ENCODE results near the gene MKNK2.

The MKNK2 gene

DNA sequence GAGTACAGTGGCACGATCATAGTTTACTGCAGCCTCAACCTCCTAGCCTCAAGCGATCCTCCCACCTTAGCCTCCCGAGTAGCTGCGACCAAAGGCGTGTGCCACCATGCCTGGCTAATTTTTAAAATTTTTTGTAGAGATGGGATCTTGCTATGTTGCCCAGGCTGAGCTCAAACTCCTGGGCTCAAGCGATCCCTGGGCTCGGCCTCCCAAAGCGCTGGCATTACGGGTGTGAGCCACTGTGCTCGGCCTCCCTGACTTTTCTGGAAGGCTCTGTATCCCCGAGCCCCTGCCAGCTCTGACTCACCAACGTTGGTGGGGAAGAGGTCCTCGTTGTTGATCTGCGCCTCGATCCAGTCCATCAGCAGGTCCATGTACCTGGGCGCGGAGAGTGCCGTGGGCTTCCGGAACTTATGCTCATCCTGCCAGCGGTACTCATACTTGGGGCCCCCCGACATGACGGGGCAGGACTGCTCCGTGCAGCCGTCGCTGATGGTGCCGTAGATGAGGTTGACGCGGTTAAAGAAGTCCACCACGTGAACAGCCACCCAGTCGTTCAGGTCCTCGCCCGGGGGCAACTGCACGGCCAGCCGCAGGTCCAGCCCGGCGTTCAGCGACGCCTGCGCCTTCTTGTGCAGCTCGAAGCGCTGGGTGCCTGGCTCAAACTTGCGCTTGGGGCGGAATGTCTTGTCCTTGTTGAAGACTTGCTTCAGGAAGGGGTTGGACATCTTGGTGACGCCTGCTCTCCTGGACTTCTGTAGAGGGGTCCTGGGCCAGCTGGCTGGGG, 27.0 kb upstream of the MKNK2 start:
- Histone ChIP-seq H3K4me1 (ENCODE audit: insufficient read depth, low read length) (no peaks in the 10 kb centered on the region), H3K27ac (ENCODE audit: low read length) (no peak overlapping the region)

DNA sequence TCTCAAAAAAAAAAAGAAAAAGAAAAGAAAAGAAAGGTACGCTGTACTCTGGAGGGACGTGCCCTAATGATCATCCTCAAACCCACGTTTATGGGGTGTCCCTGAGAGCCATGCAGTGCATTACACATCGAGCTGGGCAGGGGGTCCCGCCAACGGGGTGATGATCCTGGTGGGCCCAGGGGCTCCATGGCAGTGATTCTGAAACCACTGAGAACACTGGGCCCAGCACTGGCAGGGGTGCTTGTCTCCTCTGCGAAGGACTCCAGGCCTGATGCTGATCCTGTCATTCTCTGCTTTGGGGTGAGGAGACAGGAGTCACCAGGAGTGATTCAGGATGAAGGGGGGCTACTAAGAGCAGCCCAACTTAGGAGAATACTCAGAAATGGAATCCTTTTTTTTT, 26.4 kb upstream of the MKNK2 start:
- Histone ChIP-seq H3K9ac (ENCODE audit: low read depth, low read length) (no peak overlapping the region), H3K36me3 (ENCODE audit: insufficient read depth, low read depth, low read length) (0 out of 2 replicates have a peak, but pooled peaks cover 6% of the 10 kb centered on the region), H3K27ac (ENCODE audit: low read length) (no peak overlapping the region), H3K27me3 (ENCODE audit: insufficient read depth, low read length) (no peaks in the 10 kb centered on the region), H3K4me1 (ENCODE audit: insufficient read depth, low read length) (no peaks in the 10 kb centered on the region), H3K4me3 (ENCODE audit: low read length) (no peak overlapping the region), H3K9me3 (ENCODE audit: insufficient read depth, low read depth, low read length) (no peaks in the 10 kb centered on the region)

More for the DNA sequence above, 27.0 kb upstream of the MKNK2 start:
- no peak overlapping the region for H3K4me3 ChIP-seq (ENCODE audit: low read length)
- H3K9ac ChIP-seq (ENCODE audit: low read depth, low read length), result no peak overlapping the region
- H3K36me3 ChIP-seq (ENCODE audit: insufficient read depth, low read depth, low read length), result 0 out of 2 replicates have a peak, but pooled peaks cover under 1% of the 10 kb centered on the region
- no peaks in the 10 kb centered on the region for H3K27me3 ChIP-seq (ENCODE audit: insufficient read depth, low read length)
- no peaks in the 10 kb centered on the region for H3K9me3 ChIP-seq (ENCODE audit: insufficient read depth, low read depth, low read length)

GRCh38 chr19:2076526-2076944, 25.5 kb upstream of the MKNK2 start:
- Histone ChIP-seq H3K27me3 (ENCODE audit: insufficient read depth, low read length) (no peaks in the 10 kb centered on the region), H3K27ac (ENCODE audit: low read length) (no peak overlapping the region), H3K4me1 (ENCODE audit: insufficient read depth, low read length) (no peaks in the 10 kb centered on the region), H3K36me3 (ENCODE audit: insufficient read depth, low read depth, low read length) (0 out of 2 replicates have a peak, but pooled peaks cover 6% of the 10 kb centered on the region), H3K9me3 (ENCODE audit: insufficient read depth, low read depth, low read length) (no peaks in the 10 kb centered on the region), H3K4me3 (ENCODE audit: low read length) (no peak overlapping the region), H3K9ac (ENCODE audit: low read depth, low read length) (no peak overlapping the region)

DNA sequence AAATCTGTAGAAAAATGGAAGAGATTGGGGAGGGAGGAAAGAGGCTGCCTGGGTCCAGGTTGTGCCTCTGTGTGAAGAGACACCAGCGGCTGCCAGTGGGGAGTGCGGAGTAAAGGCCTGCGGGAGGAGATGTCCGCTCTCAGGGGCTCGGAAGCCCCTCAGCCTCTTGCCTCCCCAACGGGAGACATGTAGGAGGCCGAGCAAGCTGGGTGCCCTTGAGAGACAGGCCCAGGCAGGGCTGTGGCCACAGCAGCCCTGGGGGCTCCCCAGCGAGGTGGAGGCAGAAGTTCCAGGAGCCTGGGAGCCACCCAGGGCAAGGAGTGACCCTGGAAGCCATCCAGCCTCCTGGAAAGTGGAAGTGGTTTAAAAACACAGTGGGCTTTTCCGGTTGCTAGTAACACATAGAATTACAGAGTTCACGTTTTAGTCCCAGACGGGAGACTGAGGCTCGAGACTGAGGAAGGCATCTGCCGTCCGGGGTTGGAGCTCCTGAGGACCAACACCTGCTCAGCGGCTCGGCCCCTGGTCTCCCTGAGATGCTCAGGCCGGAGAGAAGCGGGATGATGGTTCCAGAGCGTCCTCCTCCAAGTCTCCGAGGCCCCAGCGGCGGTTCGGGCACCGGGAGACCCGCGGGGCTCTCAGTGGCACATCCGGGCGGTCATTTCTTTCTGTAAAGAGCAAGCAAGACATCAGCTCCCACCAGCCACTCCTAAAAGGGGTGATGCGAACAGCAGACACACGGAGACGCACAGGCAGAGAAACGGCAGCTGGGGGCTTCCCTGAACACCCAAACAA, 21.9 kb upstream of the MKNK2 start:
- Histone ChIP-seq H3K9ac (ENCODE audit: low read depth, low read length) (no peak overlapping the region), H3K4me3 (ENCODE audit: low read length) (no peak overlapping the region), H3K9me3 (ENCODE audit: insufficient read depth, low read depth, low read length) (no peaks in the 10 kb centered on the region), H3K36me3 (ENCODE audit: insufficient read depth, low read depth, low read length) (0 out of 2 replicates have a peak, but pooled peaks cover 6% of the 10 kb centered on the region), H3K4me1 (ENCODE audit: insufficient read depth, low read length) (no peaks in the 10 kb centered on the region), H3K27ac (ENCODE audit: low read length) (no peak overlapping the region), H3K27me3 (ENCODE audit: insufficient read depth, low read length) (no peaks in the 10 kb centered on the region)

GRCh38 chr19:2070986-2071673, 20.1 kb upstream of the MKNK2 start:
- H3K9ac ChIP-seq (ENCODE audit: low read depth, low read length), result no peak overlapping the region
- H3K36me3 ChIP-seq (ENCODE audit: insufficient read depth, low read depth, low read length), result 0 out of 2 replicates have a peak, but pooled peaks cover 6% of the 10 kb centered on the region
- no peak overlapping the region for H3K4me3 ChIP-seq (ENCODE audit: low read length)
- H3K4me1 ChIP-seq (ENCODE audit: insufficient read depth, low read length), result no peaks in the 10 kb centered on the region
- no peaks in the 10 kb centered on the region for H3K27me3 ChIP-seq (ENCODE audit: insufficient read depth, low read length)
- no peaks in the 10 kb centered on the region for H3K9me3 ChIP-seq (ENCODE audit: insufficient read depth, low read depth, low read length)
- H3K27ac ChIP-seq (ENCODE audit: low read length), result no peak overlapping the region

- H3K36me3 ChIP-seq (ENCODE audit: insufficient read depth, low read depth, low read length), result 0 out of 2 replicates have a peak, but pooled peaks cover 6% of the 10 kb centered on the region
Measured at GRCh38 chr19:2070436-2070827, 19.4 kb upstream of the MKNK2 start.

GRCh38 chr19:2064788-2065524, 13.9 kb upstream of the MKNK2 start:
- no peak overlapping the region for H3K4me3 ChIP-seq (ENCODE audit: low read length)
- H3K27me3 ChIP-seq (ENCODE audit: insufficient read depth, low read length), result no peaks in the 10 kb centered on the region
- H3K9ac ChIP-seq (ENCODE audit: low read depth, low read length), result no peak overlapping the region
- H3K36me3 ChIP-seq (ENCODE audit: insufficient read depth, low read depth, low read length), result no peaks in the 10 kb centered on the region
- peaks cover 9% of the 10 kb centered on the region; the same call in 1 of the 2 replicates for H3K4me1 ChIP-seq (ENCODE audit: insufficient read depth, low read length)
- no peak overlapping the region for H3K27ac ChIP-seq (ENCODE audit: low read length)
- H3K9me3 ChIP-seq (ENCODE audit: insufficient read depth, low read depth, low read length), result no peaks in the 10 kb centered on the region

More at GRCh38 chr19:2070436-2070827, 19.4 kb upstream of the MKNK2 start:
- no peaks in the 10 kb centered on the region for H3K4me1 ChIP-seq (ENCODE audit: insufficient read depth, low read length)
- no peaks in the 10 kb centered on the region for H3K9me3 ChIP-seq (ENCODE audit: insufficient read depth, low read depth, low read length)
- no peak overlapping the region for H3K4me3 ChIP-seq (ENCODE audit: low read length)
- no peak overlapping the region for H3K9ac ChIP-seq (ENCODE audit: low read depth, low read length)
- no peak overlapping the region for H3K27ac ChIP-seq (ENCODE audit: low read length)
- no peaks in the 10 kb centered on the region for H3K27me3 ChIP-seq (ENCODE audit: insufficient read depth, low read length)

DNA sequence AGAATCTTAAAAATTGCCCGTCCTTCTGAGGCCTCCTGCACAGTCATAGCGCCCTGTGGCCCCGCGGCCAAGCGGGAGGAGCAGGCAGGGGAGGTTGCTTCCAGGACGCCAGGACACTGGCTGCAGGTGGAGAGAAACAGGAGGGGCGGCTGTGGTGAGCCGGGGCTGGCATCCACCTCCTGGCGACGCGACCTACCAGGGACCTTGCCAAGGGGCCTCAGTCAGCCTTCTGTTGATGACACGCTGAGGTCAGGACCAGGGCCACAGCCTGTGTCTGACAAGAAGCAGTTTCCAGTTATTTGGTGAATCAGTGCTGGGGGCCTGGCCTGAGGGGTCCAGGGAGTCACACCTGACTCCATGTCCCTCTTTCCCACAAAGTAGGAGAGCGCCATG, 13.3 kb upstream of the MKNK2 start:
- Histone ChIP-seq H3K27ac (ENCODE audit: low read length) (no peak overlapping the region), H3K9ac (ENCODE audit: low read depth, low read length) (no peak overlapping the region), H3K27me3 (ENCODE audit: insufficient read depth, low read length) (no peaks in the 10 kb centered on the region)

DNA sequence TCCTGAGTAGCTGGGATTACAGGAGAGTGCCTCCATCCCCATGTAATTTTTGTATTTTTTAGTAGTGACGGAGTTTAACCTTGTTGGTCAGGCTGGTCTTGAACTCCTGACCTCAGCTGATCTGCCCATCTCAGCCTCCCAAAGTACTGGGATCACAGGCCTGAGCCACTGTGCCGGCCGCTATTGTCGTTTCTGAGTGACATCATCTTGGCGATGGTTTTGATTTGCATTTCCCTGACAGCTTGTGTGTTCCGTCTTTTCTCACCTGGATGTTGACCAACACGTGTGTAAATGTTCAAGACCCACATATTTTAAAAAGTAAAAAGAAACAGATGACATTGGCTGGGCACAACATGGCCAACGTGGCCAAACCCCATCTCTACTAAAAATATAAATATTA, 12.8 kb upstream of the MKNK2 start:
- Histone ChIP-seq H3K9me3 (ENCODE audit: insufficient read depth, low read depth, low read length) (no peaks in the 10 kb centered on the region), H3K4me1 (ENCODE audit: insufficient read depth, low read length) (peaks cover 11% of the 10 kb centered on the region; the same call in 1 of the 2 replicates), H3K36me3 (ENCODE audit: insufficient read depth, low read depth, low read length) (no peaks in the 10 kb centered on the region), H3K27ac (ENCODE audit: low read length) (no peak overlapping the region), H3K27me3 (ENCODE audit: insufficient read depth, low read length) (no peaks in the 10 kb centered on the region), H3K4me3 (ENCODE audit: low read length) (no peak overlapping the region), H3K9ac (ENCODE audit: low read depth, low read length) (no peak overlapping the region)

More for the DNA sequence above, 13.3 kb upstream of the MKNK2 start:
- no peaks in the 10 kb centered on the region for H3K36me3 ChIP-seq (ENCODE audit: insufficient read depth, low read depth, low read length)
- H3K4me3 ChIP-seq (ENCODE audit: low read length), result no peak overlapping the region
- no peaks in the 10 kb centered on the region for H3K9me3 ChIP-seq (ENCODE audit: insufficient read depth, low read depth, low read length)
- H3K4me1 ChIP-seq (ENCODE audit: insufficient read depth, low read length), result peaks cover 11% of the 10 kb centered on the region; the same call in 1 of the 2 replicates

- Histone ChIP-seq H3K9ac (ENCODE audit: low read depth, low read length) (peak overlapping the region; percentile 77; the same call in 1 of the 2 replicates), H3K27ac (ENCODE audit: low read length) (no peak overlapping the region)
Measured at GRCh38 chr19:2062770-2063169, 11.7 kb upstream of the MKNK2 start.

GRCh38 chr19:2062389-2062729, 11.3 kb upstream of the MKNK2 start:
- peak overlapping the region; percentile 24 for H3K27ac ChIP-seq (ENCODE audit: low read length)
- peaks cover 11% of the 10 kb centered on the region; the same call in 1 of the 2 replicates for H3K4me1 ChIP-seq (ENCODE audit: insufficient read depth, low read length)
- H3K9ac ChIP-seq (ENCODE audit: low read depth, low read length), result peak overlapping the region; percentile 77; the same call in 1 of the 2 replicates

More at GRCh38 chr19:2062770-2063169, 11.7 kb upstream of the MKNK2 start:
- H3K4me1 ChIP-seq (ENCODE audit: insufficient read depth, low read length), result peaks cover 11% of the 10 kb centered on the region; the same call in 1 of the 2 replicates
- no peaks in the 10 kb centered on the region for H3K36me3 ChIP-seq (ENCODE audit: insufficient read depth, low read depth, low read length)
- H3K4me3 ChIP-seq (ENCODE audit: low read length), result no peak overlapping the region
- no peaks in the 10 kb centered on the region for H3K27me3 ChIP-seq (ENCODE audit: insufficient read depth, low read length)
- H3K9me3 ChIP-seq (ENCODE audit: insufficient read depth, low read depth, low read length), result no peaks in the 10 kb centered on the region

More at GRCh38 chr19:2062389-2062729, 11.3 kb upstream of the MKNK2 start:
- peak overlapping the region; percentile 83; the same call in 1 of the 2 replicates for H3K4me3 ChIP-seq (ENCODE audit: low read length)
- H3K27me3 ChIP-seq (ENCODE audit: insufficient read depth, low read length), result no peaks in the 10 kb centered on the region
- H3K9me3 ChIP-seq (ENCODE audit: insufficient read depth, low read depth, low read length), result no peaks in the 10 kb centered on the region
- H3K36me3 ChIP-seq (ENCODE audit: insufficient read depth, low read depth, low read length), result no peaks in the 10 kb centered on the region

All from iPS-20b (cell line).